ENCODE data around the gene TULP4.
A peak's percentile ranks its signal among the peaks of the same experiment; 100 is the strongest.

TULP4 gene

DNA sequence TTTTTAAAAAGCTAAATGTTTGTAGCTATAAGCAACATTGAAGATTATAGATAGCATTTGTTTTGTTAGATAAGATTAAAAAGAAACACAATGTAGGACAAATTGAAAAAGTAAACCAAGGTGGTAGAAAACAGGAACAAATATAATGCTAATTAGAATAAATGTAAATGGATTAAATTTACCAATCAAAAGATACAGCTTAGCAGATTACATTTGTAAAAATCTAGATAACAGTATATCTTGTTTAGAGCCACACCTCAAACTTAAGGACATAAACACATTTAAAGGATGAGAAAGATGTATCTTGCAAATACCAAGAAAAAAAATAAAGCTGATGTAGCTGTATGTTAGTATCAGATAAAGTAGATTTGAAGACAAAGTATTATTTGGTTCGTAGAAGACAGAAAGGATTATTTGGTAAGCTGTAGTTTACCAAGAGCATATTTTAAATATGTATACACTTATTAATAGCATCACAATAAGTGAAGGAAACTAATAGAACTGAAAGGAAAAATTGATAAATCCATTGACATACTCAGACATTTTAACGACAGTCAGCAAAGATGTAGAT is 107.2 kb downstream of the TULP4 start:
- H3K27ac ChIP-seq (ENCODE audit: extremely low read depth, low read depth, low read length): no peak overlapping the region
- TF ChIP-seq SP7 (tag by site-specific recombination; IDR thresholded peaks at IDR 0.05) (no peak), PRDM1 (tag by site-specific recombination; IDR thresholded peaks at IDR 0.05) (no peak), ZNF37A (tag by site-specific recombination; IDR thresholded peaks at IDR 0.05) (no peak), ZBTB1 (tag by site-specific recombination; IDR thresholded peaks at IDR 0.05) (no peak), SETDB1 (IDR thresholded peaks at IDR 0.05; ENCODE audit: insufficient read length, low read length) (peak; percentile 78)
- TF ChIP-seq, protein P1, sequence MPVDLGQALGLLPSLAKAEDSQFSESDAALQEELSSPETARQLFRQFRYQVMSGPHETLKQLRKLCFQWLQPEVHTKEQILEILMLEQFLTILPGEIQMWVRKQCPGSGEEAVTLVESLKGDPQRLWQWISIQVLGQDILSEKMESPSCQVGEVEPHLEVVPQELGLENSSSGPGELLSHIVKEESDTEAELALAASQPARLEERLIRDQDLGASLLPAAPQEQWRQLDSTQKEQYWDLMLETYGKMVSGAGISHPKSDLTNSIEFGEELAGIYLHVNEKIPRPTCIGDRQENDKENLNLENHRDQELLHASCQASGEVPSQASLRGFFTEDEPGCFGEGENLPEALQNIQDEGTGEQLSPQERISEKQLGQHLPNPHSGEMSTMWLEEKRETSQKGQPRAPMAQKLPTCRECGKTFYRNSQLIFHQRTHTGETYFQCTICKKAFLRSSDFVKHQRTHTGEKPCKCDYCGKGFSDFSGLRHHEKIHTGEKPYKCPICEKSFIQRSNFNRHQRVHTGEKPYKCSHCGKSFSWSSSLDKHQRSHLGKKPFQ (tag by site-specific recombination; IDR thresholded peaks at IDR 0.05): no peak
- CTCF ChIA-PET: interaction anchor here (0.6 to 1.7 kb wide), 6 partner anchors 12 to 205 kb away, joined by 3 to 9 read pairs (median 3); no protein-coding TSS in a partner anchor

DNA sequence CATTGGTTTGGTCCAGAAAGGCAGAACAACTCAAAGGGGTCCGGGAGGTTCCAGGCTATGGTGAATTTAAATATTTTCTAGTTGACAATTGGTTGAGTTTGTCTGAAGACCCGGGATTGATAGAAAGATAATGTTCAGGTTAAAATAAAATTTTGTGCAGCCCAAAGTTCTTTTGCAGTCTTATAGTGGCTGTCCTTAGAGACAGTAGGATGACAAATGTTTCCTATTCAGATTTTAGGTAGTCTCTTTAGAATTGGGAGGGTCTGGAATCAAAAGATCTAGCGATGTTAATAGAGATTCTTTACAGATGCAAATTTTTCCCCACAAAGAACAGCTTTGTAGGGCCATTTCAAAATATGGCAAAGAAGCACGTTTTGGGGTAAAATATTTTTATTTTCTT is 109.1 kb downstream of the TULP4 start:
- H3K27ac ChIP-seq (ENCODE audit: extremely low read depth, low read depth, low read length): no peak overlapping the region

More for the DNA sequence above, 107.2 kb downstream of the TULP4 start:
- Histone ChIP-seq H3K4me1 (ENCODE audit: control insufficient read depth, insufficient read depth, low read length) (no peaks in the 10 kb centered on the region), H3K36me3 (ENCODE audit: control insufficient read depth in 2 of 2, insufficient read depth in 1 of 2, low read length in 2 of 2) (peaks cover 0 to 13% of the 10 kb centered on the region in 2 experiments; a peak in 2 of 3 replicates), H3K4me3 (ENCODE audit: low read depth, low read length) (no peak overlapping the region), H3K9me3 (ENCODE audit: control insufficient read depth, insufficient read depth, low read depth, low read length) (no peaks in the 10 kb centered on the region)
- POLR2A ChIA-PET: no interaction called here

DNA sequence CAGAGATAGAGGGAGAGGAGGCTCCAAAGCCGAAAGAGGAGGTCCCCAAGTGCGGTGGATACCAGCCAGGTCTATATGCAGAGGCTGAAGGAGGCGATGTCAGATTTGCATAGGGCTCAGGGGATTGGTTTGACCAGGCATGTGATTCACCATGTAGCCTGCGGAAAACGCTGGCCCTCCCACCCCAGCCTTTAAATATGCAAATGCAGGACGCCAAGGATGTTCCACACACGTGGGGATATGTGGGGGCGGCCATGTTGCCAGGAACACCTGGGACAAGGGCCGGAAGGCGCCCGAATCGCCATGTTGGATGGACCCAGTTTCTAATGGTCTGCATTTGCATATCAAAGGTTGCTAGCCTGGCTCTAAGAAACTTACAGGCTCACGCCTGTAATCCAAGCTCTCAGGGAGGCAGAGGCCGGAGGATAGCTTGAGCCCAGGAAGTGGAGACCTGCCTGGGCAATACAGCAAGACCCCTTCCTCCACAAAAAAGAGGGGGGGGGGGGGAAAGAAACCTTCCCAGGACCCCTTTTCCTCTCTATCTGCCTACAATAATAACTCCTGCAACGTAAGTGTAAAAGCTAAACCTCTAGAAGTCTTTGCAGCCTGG is 110.5 kb downstream of the TULP4 start:
- CTCF ChIA-PET: interaction anchor here (0.7 kb wide), 1 partner anchor 634 kb away, joined by 3 read pairs; no protein-coding TSS in a partner anchor
- H3K27ac ChIP-seq (ENCODE audit: extremely low read depth, low read depth, low read length): no peak overlapping the region
- POLR2A ChIA-PET: no interaction called here
- H3K36me3 ChIP-seq (ENCODE audit: control insufficient read depth in 2 of 2, insufficient read depth in 1 of 2, low read length in 2 of 2): no peaks in the 10 kb centered on the region; a peak in 1 of 3 replicates
- TF ChIP-seq ZNF354C (tag by site-specific recombination; IDR thresholded peaks at IDR 0.05; ENCODE audit: borderline replicate concordance, low read depth): no peak
- no peak for TF ChIP-seq ZNF623 (tag by site-specific recombination; IDR thresholded peaks at IDR 0.05)
- TF ChIP-seq, protein P2, sequence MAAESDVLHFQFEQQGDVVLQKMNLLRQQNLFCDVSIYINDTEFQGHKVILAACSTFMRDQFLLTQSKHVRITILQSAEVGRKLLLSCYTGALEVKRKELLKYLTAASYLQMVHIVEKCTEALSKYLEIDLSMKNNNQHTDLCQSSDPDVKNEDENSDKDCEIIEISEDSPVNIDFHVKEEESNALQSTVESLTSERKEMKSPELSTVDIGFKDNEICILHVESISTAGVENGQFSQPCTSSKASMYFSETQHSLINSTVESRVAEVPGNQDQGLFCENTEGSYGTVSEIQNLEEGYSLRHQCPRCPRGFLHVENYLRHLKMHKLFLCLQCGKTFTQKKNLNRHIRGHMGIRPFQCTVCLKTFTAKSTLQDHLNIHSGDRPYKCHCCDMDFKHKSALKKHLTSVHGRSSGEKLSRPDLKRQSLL (tag by site-specific recombination; IDR thresholded peaks at IDR 0.05): no peak
- no peak for TF ChIP-seq ZNF843 (tag by site-specific recombination; IDR thresholded peaks at IDR 0.05)
- TF ChIP-seq ZNF324 (tag by site-specific recombination; IDR thresholded peaks at IDR 0.05): no peak
- TF ChIP-seq ZNF132 (tag by site-specific recombination; IDR thresholded peaks at IDR 0.05; ENCODE audit: borderline replicate concordance): no peak
- TF ChIP-seq BCL11A (tag by site-specific recombination; IDR thresholded peaks at IDR 0.05; ENCODE audit: low read depth): no peak
- no peak for TF ChIP-seq REPIN1 (tag by site-specific recombination; IDR thresholded peaks at IDR 0.05; ENCODE audit: low read depth)
- TF ChIP-seq, protein P3, sequence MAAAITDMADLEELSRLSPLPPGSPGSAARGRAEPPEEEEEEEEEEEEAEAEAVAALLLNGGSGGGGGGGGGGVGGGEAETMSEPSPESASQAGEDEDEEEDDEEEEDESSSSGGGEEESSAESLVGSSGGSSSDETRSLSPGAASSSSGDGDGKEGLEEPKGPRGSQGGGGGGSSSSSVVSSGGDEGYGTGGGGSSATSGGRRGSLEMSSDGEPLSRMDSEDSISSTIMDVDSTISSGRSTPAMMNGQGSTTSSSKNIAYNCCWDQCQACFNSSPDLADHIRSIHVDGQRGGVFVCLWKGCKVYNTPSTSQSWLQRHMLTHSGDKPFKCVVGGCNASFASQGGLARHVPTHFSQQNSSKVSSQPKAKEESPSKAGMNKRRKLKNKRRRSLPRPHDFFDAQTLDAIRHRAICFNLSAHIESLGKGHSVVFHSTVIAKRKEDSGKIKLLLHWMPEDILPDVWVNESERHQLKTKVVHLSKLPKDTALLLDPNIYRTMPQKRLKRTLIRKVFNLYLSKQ (tag by site-specific recombination; IDR thresholded peaks at IDR 0.05; ENCODE audit: borderline replicate concordance): no peak
- no peak for TF ChIP-seq ZNF19 (tag by site-specific recombination; IDR thresholded peaks at IDR 0.05; ENCODE audit: low read depth)
- TF ChIP-seq SCRT1 (tag by site-specific recombination; IDR thresholded peaks at IDR 0.05; ENCODE audit: borderline replicate concordance): no peak
- TF ChIP-seq ZNF391 (tag by site-specific recombination; IDR thresholded peaks at IDR 0.05; ENCODE audit: borderline replicate concordance, low read depth): no peak
- no peak for TF ChIP-seq ZNF37A (tag by site-specific recombination; IDR thresholded peaks at IDR 0.05)
- H3K4me1 ChIP-seq (ENCODE audit: control insufficient read depth, insufficient read depth, low read length): no peaks in the 10 kb centered on the region
- no peak overlapping the region for H3K4me3 ChIP-seq (ENCODE audit: low read depth, low read length)
- no peaks in the 10 kb centered on the region for H3K9me3 ChIP-seq (ENCODE audit: control insufficient read depth, insufficient read depth, low read depth, low read length)

More for the DNA sequence above, 109.1 kb downstream of the TULP4 start:
- TF ChIP-seq ZSCAN16 (tag by site-specific recombination; IDR thresholded peaks at IDR 0.05) (no peak), ZNF473 (tag by site-specific recombination; IDR thresholded peaks at IDR 0.05) (no peak), SALL2 (tag by site-specific recombination; IDR thresholded peaks at IDR 0.05; ENCODE audit: borderline replicate concordance) (no peak), ZFP3 (tag by site-specific recombination; IDR thresholded peaks at IDR 0.05; ENCODE audit: low read depth) (no peak)
- TF ChIP-seq, protein P4, sequence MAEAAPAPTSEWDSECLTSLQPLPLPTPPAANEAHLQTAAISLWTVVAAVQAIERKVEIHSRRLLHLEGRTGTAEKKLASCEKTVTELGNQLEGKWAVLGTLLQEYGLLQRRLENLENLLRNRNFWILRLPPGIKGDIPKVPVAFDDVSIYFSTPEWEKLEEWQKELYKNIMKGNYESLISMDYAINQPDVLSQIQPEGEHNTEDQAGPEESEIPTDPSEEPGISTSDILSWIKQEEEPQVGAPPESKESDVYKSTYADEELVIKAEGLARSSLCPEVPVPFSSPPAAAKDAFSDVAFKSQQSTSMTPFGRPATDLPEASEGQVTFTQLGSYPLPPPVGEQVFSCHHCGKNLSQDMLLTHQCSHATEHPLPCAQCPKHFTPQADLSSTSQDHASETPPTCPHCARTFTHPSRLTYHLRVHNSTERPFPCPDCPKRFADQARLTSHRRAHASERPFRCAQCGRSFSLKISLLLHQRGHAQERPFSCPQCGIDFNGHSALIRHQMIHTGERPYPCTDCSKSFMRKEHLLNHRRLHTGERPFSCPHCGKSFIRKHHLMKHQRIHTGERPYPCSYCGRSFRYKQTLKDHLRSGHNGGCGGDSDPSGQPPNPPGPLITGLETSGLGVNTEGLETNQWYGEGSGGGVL (tag by site-specific recombination; IDR thresholded peaks at IDR 0.05): no peak
- TF ChIP-seq, protein P5, sequence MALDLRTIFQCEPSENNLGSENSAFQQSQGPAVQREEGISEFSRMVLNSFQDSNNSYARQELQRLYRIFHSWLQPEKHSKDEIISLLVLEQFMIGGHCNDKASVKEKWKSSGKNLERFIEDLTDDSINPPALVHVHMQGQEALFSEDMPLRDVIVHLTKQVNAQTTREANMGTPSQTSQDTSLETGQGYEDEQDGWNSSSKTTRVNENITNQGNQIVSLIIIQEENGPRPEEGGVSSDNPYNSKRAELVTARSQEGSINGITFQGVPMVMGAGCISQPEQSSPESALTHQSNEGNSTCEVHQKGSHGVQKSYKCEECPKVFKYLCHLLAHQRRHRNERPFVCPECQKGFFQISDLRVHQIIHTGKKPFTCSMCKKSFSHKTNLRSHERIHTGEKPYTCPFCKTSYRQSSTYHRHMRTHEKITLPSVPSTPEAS (tag by site-specific recombination; IDR thresholded peaks at IDR 0.05): no peak
- ChIA-PET POLR2A (no interaction called here), CTCF (no interaction called here)
- Histone ChIP-seq H3K9me3 (ENCODE audit: control insufficient read depth, insufficient read depth, low read depth, low read length) (no peaks in the 10 kb centered on the region), H3K36me3 (ENCODE audit: control insufficient read depth in 2 of 2, insufficient read depth in 1 of 2, low read length in 2 of 2) (peaks cover 0 to 6% of the 10 kb centered on the region in 2 experiments; a peak in 2 of 3 replicates), H3K4me3 (ENCODE audit: low read depth, low read length) (no peak overlapping the region), H3K4me1 (ENCODE audit: control insufficient read depth, insufficient read depth, low read length) (no peaks in the 10 kb centered on the region)

Measured in HEK293 (cell line).